ENCODE results near the gene ENOX1.
"Not testable (repeated sequence)": the region's sequence is repeated elsewhere in the genome, so short reads cannot be mapped to it uniquely, and the experiment has no call there.

- not testable (repeated sequence) for TF ChIP-seq EP300, POLR2AphosphoS5 (IDR thresholded peaks at IDR 0.05)
These were observed 370.4 kb downstream of the ENOX1 start for GRCh38 chr13:43416408-43416807.
